Endothelial cell of umbilical vein (primary cell): ENCODE results near the gene SLC29A3. TPM values are rescaled to one million over a fixed set of nuclear protein-coding genes. Genes with fewer than 3 reads are reported as not detected.

Experiments
- BruUV-seq: library from RNA; stranded (reverse); fragments of 400-500 nt; replicated peaks from 2 replicates; lab custom pipeline; 2021; lab: Mats Ljungman, UMichigan
- CTCF ChIA-PET: fragments of 300-600, 350-600 bp; sonication (Branson Sonifier 250); formaldehyde crosslinking; loops from one replicate; lab custom pipeline; 2021; ENCODE audit warnings: antibody characterized with exemption, inconsistent platforms; lab: Charles Lee
- POLR2A ChIA-PET: fragments of 300-600, 350-600 bp; sonication (Branson Sonifier 250); formaldehyde crosslinking; loops from one replicate; lab custom pipeline; 2021; ENCODE audit warnings: antibody characterized with exemption, inconsistent platforms; lab: Charles Lee
- DNase-seq: peaks from one replicate; pipeline ENCODE4 v3.0.0-alpha.2; 2011; ENCODE audit warnings: low read depth, low spot score
- FAIRE-seq: peaks from 2 replicates; lab custom pipeline; 2011; peaks lifted over from hg19 to GRCh38; lab: Jason Lieb, UNC
- H2AFZ ChIP-seq: 2 replicates; pipeline ENCODE4 v1.6.0; 2012; ENCODE audit warnings: low read depth, low read length, control low read depth, inconsistent platforms
- H3K27ac ChIP-seq: 2 replicates; pipeline ENCODE4 v1.5.1; 2011; ENCODE audit warnings: low read depth, mild to moderate bottlenecking, control low read depth, low read length, moderate library complexity; ENCODE audit not compliant: insufficient read depth
- H3K27me3 ChIP-seq, 2 experiments: 2 replicates each; pipeline versions ENCODE4 v1.6.0 to v1.6.1; 2011; ENCODE audit warnings: low read length in 2 of 2, mixed read lengths in 1 of 2; ENCODE audit not compliant: control insufficient read depth in 2 of 2, insufficient read depth in 2 of 2
- H3K36me3 ChIP-seq, 2 experiments: 2 replicates in 1 of 2; 3 replicates in 1 of 2; pipeline ENCODE4 v1.5.1; 2011; ENCODE audit warnings: low read length in 2 of 2, mild to moderate bottlenecking in 1 of 2, moderate library complexity in 1 of 2; ENCODE audit not compliant: control insufficient read depth in 2 of 2, insufficient read depth in 2 of 2; ENCODE audit errors: extremely low read depth in 1 of 2
- H3K4me1 ChIP-seq: 3 replicates; pipeline ENCODE4 v1.5.1; 2011; ENCODE audit warnings: mild to moderate bottlenecking, low read length; ENCODE audit not compliant: control insufficient read depth, insufficient read depth; ENCODE audit errors: extremely low read depth
- H3K4me2 ChIP-seq: 2 replicates; pipeline ENCODE4 v1.6.1; 2011; ENCODE audit warnings: low read length, control low read depth, mixed read lengths; ENCODE audit not compliant: insufficient read depth
- H3K4me3 ChIP-seq, 3 experiments: fragments of 200-600 bp in 1 of 3; sonication (generic), shearing (Covaris generic) in 1 of 3; replicated peaks in 1 of 3; 2 replicates each; pipeline ENCODE4 v1.5.1; 2011 to 2016; ENCODE audit warnings: control low read depth in 3 of 3, low read length in 3 of 3, mild to moderate bottlenecking in 2 of 3, inconsistent platforms in 1 of 3, low read depth in 1 of 3, moderate library complexity in 1 of 3; ENCODE audit not compliant: insufficient read depth in 1 of 3
- H3K79me2 ChIP-seq: 2 replicates; pipeline ENCODE4 v1.6.0; 2012; ENCODE audit warnings: low read length, inconsistent platforms; ENCODE audit not compliant: control insufficient read depth, insufficient read depth
- H3K9ac ChIP-seq: replicated peaks from 2 replicates; pipeline ENCODE3; 2011; ENCODE audit warnings: low read length, control low read depth; ENCODE audit not compliant: insufficient read depth; ENCODE audit errors: extremely low read depth
- H3K9me1 ChIP-seq: replicated peaks from 3 replicates; pipeline ENCODE4 v1.6.0; 2011; ENCODE audit warnings: mild to moderate bottlenecking, low read length; ENCODE audit not compliant: control insufficient read depth, insufficient read depth; ENCODE audit errors: extremely low read depth
- H3K9me3 ChIP-seq: replicated peaks from 2 replicates; pipeline ENCODE4 v1.5.1; 2012; ENCODE audit warnings: low read length, inconsistent platforms; ENCODE audit not compliant: control insufficient read depth, insufficient read depth
- H4K20me1 ChIP-seq: replicated peaks from 2 replicates; pipeline ENCODE3; 2011; ENCODE audit warnings: mild to moderate bottlenecking, low read length; ENCODE audit not compliant: control insufficient read depth, insufficient read depth; ENCODE audit errors: extremely low read depth
- EZH2 ChIP-seq: IDR thresholded peaks from 2 replicates; pipeline ENCODE4 v1.6.1; 2012; ENCODE audit warnings: borderline replicate concordance, low read depth, mild to moderate bottlenecking, moderate library complexity, low read length, inconsistent platforms; ENCODE audit not compliant: severe bottlenecking
- FOS ChIP-seq: IDR thresholded peaks from 2 replicates; pipeline ENCODE4 v1.6.1; 2011; ENCODE audit warnings: mild to moderate bottlenecking, low read length, moderate library complexity, borderline replicate concordance; ENCODE audit not compliant: insufficient read depth
- GATA2 ChIP-seq: IDR thresholded peaks from 2 replicates; pipeline ENCODE4 v1.7.0; 2011; ENCODE audit warnings: low read depth, mild to moderate bottlenecking, moderate library complexity, mixed read lengths, low read length; ENCODE audit not compliant: insufficient read length, insufficient read depth
- JUN ChIP-seq: IDR thresholded peaks from 2 replicates; pipeline ENCODE4 v1.6.1; 2011; ENCODE audit warnings: borderline replicate concordance, low read depth; ENCODE audit not compliant: insufficient read length, insufficient read depth
- MAX ChIP-seq: IDR thresholded peaks from 2 replicates; pipeline ENCODE4 v1.6.1; 2011; ENCODE audit not compliant: insufficient read depth, insufficient read length
- MYC ChIP-seq: IDR thresholded peaks from one replicate; pipeline ENCODE4 v1.6.1; 2011; ENCODE audit warnings: mild to moderate bottlenecking, low read depth, low read length
- POLR2A ChIP-seq: IDR thresholded peaks from 2 replicates; pipeline ENCODE4 v1.6.1; 2012; ENCODE audit warnings: low read depth, mild to moderate bottlenecking, control low read depth, low read length
- POLR2AphosphoS5 ChIP-seq: IDR thresholded peaks from 2 replicates; pipeline ENCODE4 v1.6.1; 2012; ENCODE audit warnings: low read depth, mild to moderate bottlenecking, control low read depth, low read length, moderate library complexity; ENCODE audit not compliant: insufficient read depth
- dilution Hi-C: fragments of 300-500 bp; cut with MboI; formaldehyde crosslinking; loops from one replicate; pipeline ENCODE4 v1.15.0; 2019; ENCODE audit warnings: low sequenced_read_pairs; ENCODE audit not compliant: extremely low pct_ligation_motif_present
- intact Hi-C: fragments of 100-400 bp; cut with micrococcal nuclease; formaldehyde crosslinking; loops from one replicate; pipeline ENCODE4 v1.10.0; 2022
- polyA plus RNA-seq, 4 experiments: library from polyadenylated mRNA; depleted of rRNA in 3 of 4; stranded (reverse) in 3 of 4; unstranded in 1 of 4; fragments of >200 nt; gene quantifications; 2 replicates each; pipeline versions ENCODE4 v1.2.1 to v1.2.3, GENCODE V29; 2011 to 2012; ENCODE audit warnings: missing spikeins in 1 of 4
- total RNA-seq: library from RNA; stranded (reverse); gene quantifications from 2 replicates; pipeline ENCODE4 v1.2.3, GENCODE V29; 2021
- TF ChIP-seq, protein P1 (sequence below), 2 donors: IDR thresholded peaks; 1 replicate in 1 of 2; 2 replicates in 1 of 2; pipeline ENCODE4 v1.5.1; 2011; ENCODE audit warnings: low read length in 2 of 2, mild to moderate bottlenecking in 2 of 2, moderate library complexity in 2 of 2, control low read depth in 1 of 2, inconsistent platforms in 1 of 2, low read depth in 1 of 2; ENCODE audit not compliant: insufficient read depth in 1 of 2; ENCODE audit errors: extremely low read depth in 1 of 2

SLC29A3 gene
- total and polyA plus RNA-seq, 2 donors (not counting 3 experiments of a cell fraction or from before 2014, with no cell fraction given), result 5.0 to 9.1 TPM

- Histone ChIP-seq H3K4me3 (no peak overlapping the region), H3K36me3 (no peaks in the 10 kb centered on the region), H3K79me2 (no peaks in the 10 kb centered on the region), H4K20me1 (no peaks in the 10 kb centered on the region), H3K27me3 (no peaks in the 10 kb centered on the region), H3K9me3 (no peaks in the 10 kb centered on the region), H3K9me1 (no peaks in the 10 kb centered on the region), H3K4me1 (no peaks in the 10 kb centered on the region), H3K4me2 (no peak overlapping the region), H2AFZ (no peak overlapping the region), H3K9ac (no peak overlapping the region), H3K27ac (no peak overlapping the region)
- POLR2A ChIA-PET, result no interaction called here
- CTCF ChIA-PET, result interaction anchor here (1.0 to 2.4 kb wide), 8 partner anchors 8 to 390 kb away, joined by 3 to 15 read pairs (median 4); no protein-coding TSS in a partner anchor
- dilution Hi-C loops, result no loop called here
- TF ChIP-seq MYC (no peak), GATA2 (no peak), FOS (no peak), POLR2A (no peak), MAX (no peak), EZH2 (no peak), JUN (no peak), POLR2AphosphoS5 (no peak)
- TF ChIP-seq, protein P1, sequence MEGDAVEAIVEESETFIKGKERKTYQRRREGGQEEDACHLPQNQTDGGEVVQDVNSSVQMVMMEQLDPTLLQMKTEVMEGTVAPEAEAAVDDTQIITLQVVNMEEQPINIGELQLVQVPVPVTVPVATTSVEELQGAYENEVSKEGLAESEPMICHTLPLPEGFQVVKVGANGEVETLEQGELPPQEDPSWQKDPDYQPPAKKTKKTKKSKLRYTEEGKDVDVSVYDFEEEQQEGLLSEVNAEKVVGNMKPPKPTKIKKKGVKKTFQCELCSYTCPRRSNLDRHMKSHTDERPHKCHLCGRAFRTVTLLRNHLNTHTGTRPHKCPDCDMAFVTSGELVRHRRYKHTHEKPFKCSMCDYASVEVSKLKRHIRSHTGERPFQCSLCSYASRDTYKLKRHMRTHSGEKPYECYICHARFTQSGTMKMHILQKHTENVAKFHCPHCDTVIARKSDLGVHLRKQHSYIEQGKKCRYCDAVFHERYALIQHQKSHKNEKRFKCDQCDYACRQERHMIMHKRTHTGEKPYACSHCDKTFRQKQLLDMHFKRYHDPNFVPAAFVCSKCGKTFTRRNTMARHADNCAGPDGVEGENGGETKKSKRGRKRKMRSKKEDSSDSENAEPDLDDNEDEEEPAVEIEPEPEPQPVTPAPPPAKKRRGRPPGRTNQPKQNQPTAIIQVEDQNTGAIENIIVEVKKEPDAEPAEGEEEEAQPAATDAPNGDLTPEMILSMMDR (IDR thresholded peaks at IDR 0.05; ENCODE audit: extremely low read depth in 1 of 2, insufficient read depth in 1 of 2, low read depth in 1 of 2, low read length in 2 of 2), result no peak
- FAIRE-seq, result no peak
- DNase-seq, result no peak
- intact Hi-C loops, result no loop called here
- no TSS peak for BruUV-seq
Measured at GRCh38 chr10:71292624-71293445, 26.2 kb upstream of the SLC29A3 start.
